H1 (cell line): ENCODE data around the gene BCL3. TPM values are rescaled to one million over a fixed set of nuclear protein-coding genes. Genes with fewer than 3 reads are reported as not detected.
"Not testable (repeated sequence)": the region's sequence is repeated elsewhere in the genome, so short reads cannot be mapped to it uniquely, and the experiment has no call there.

Experiments
- CTCF ChIA-PET: fragments of 300-600 bp; sonication (Branson Sonifier 250); formaldehyde crosslinking; loops from one replicate; lab custom pipeline; 2021; ENCODE audit not compliant: partially characterized antibody; lab: Charles Lee
- POLR2A ChIA-PET: fragments of 300-600 bp; sonication (Branson Sonifier 250); formaldehyde crosslinking; loops from one replicate; lab custom pipeline; 2021; ENCODE audit warnings: inconsistent platforms; ENCODE audit not compliant: partially characterized antibody; lab: Charles Lee
- DNase-seq, 2 experiments: peaks; one replicate each; pipeline versions ENCODE4 v3.0.0 to v3.0.0-alpha.2; 2010 to 2022; ENCODE audit warnings: low spot score in 2 of 2, low read depth in 1 of 2, mixed read lengths in 1 of 2
- FAIRE-seq: peaks from 2 replicates; lab custom pipeline; 2011; peaks lifted over from hg19 to GRCh38; lab: Jason Lieb, UNC
- H2AFZ ChIP-seq: 2 replicates; pipeline ENCODE4 v1.8.1; 2012; ENCODE audit warnings: low read length, inconsistent platforms
- H2AK5ac ChIP-seq: 2 replicates; pipeline ENCODE4 v1.6.1; 2013; ENCODE audit warnings: low read depth, low read length
- H2BK120ac ChIP-seq: replicated peaks from 2 replicates; pipeline ENCODE3; 2013; ENCODE audit warnings: low read depth, low read length, inconsistent platforms
- H2BK12ac ChIP-seq: 2 replicates; pipeline ENCODE4 v1.6.1; 2013; ENCODE audit warnings: low read depth, low read length
- H2BK15ac ChIP-seq: 2 replicates; pipeline ENCODE4 v1.6.1; 2013; ENCODE audit warnings: low read length
- H2BK20ac ChIP-seq: 2 replicates; pipeline ENCODE4 v1.6.1; 2013; ENCODE audit warnings: low read length
- H2BK5ac ChIP-seq: 2 replicates; pipeline ENCODE4 v1.6.1; 2013; ENCODE audit warnings: low read depth, low read length
- H3K14ac ChIP-seq: 2 replicates; pipeline ENCODE4 v1.6.1; 2013; ENCODE audit warnings: inconsistent platforms; ENCODE audit not compliant: insufficient read length
- H3K18ac ChIP-seq: 2 replicates; pipeline ENCODE4 v1.6.1; 2013; ENCODE audit warnings: low read length; ENCODE audit errors: extremely low read depth
- H3K23ac ChIP-seq: 2 replicates; pipeline ENCODE4 v1.6.1; 2013; ENCODE audit warnings: inconsistent platforms; ENCODE audit not compliant: insufficient read length
- H3K23me2 ChIP-seq: 2 replicates; pipeline ENCODE4 v1.6.1; 2013; ENCODE audit warnings: low read depth, low read length
- H3K27ac ChIP-seq: 2 replicates; pipeline ENCODE4 v1.6.1; 2011; ENCODE audit warnings: low read depth, low read length, inconsistent platforms
- H3K27me3 ChIP-seq, 4 experiments: replicated peaks in 1 of 4; 1 replicate in 1 of 4; 2 replicates in 3 of 4; pipeline versions ENCODE4 v1.6.1 to v1.8.1; 2011 to 2013; ENCODE audit warnings: low read length in 3 of 4, mild to moderate bottlenecking in 3 of 4, inconsistent platforms in 2 of 4, mixed read lengths in 2 of 4, moderate library complexity in 1 of 4; ENCODE audit not compliant: control insufficient read depth in 3 of 4, insufficient read depth in 3 of 4; ENCODE audit errors: extremely low read depth in 1 of 4
- H3K36me3 ChIP-seq, 4 experiments: 2 replicates each; pipeline versions ENCODE4 v1.6.1 to v1.8.1; 2011 to 2013; ENCODE audit warnings: mild to moderate bottlenecking in 4 of 4, low read length in 3 of 4, moderate library complexity in 2 of 4, control low read depth in 1 of 4, inconsistent platforms in 1 of 4; ENCODE audit not compliant: insufficient read depth in 4 of 4, control insufficient read depth in 2 of 4
- H3K4ac ChIP-seq: replicated peaks from 2 replicates; pipeline ENCODE3; 2013; ENCODE audit warnings: low read length, low read depth, mixed read lengths, inconsistent platforms; ENCODE audit not compliant: insufficient read length
- H3K4me1 ChIP-seq, 4 experiments: replicated peaks in 1 of 4; 1 replicate in 1 of 4; 2 replicates in 3 of 4; pipeline versions ENCODE4 v1.6.1 to v1.8.1; 2011 to 2013; ENCODE audit warnings: low read length in 3 of 4, inconsistent platforms in 2 of 4, mixed read lengths in 1 of 4; ENCODE audit not compliant: insufficient read depth in 4 of 4, control insufficient read depth in 3 of 4
- H3K4me2 ChIP-seq, 2 experiments: 2 replicates each; pipeline versions ENCODE4 v1.6.1 to v1.8.1; 2011 to 2013; ENCODE audit warnings: low read depth in 2 of 2, low read length in 2 of 2, control low read depth in 1 of 2, inconsistent platforms in 1 of 2, mild to moderate bottlenecking in 1 of 2; ENCODE audit not compliant: insufficient read depth in 1 of 2
- H3K4me3 ChIP-seq, 4 experiments: fragments of 200-600, 300-600 bp in 1 of 4; sonication (generic), shearing (Covaris generic), sonication (Bioruptor Twin) in 1 of 4; 2 replicates each; pipeline versions ENCODE4 v1.5.1 to v1.8.1; 2011 to 2016; ENCODE audit warnings: low read length in 4 of 4, low read depth in 3 of 4, control low read depth in 2 of 4, inconsistent platforms in 2 of 4, mild to moderate bottlenecking in 2 of 4, mixed read lengths in 1 of 4, moderate library complexity in 1 of 4; ENCODE audit not compliant: insufficient read depth in 2 of 4; ENCODE audit errors: extremely low read depth in 1 of 4
- H3K56ac ChIP-seq: replicated peaks from 2 replicates; pipeline ENCODE3; 2013; ENCODE audit warnings: low read depth, mild to moderate bottlenecking, mixed read lengths, low read length, inconsistent platforms; ENCODE audit not compliant: insufficient read length
- H3K79me1 ChIP-seq: 2 replicates; pipeline ENCODE4 v1.6.1; 2013; ENCODE audit warnings: low read depth, low read length, control low read depth
- H3K79me2 ChIP-seq, 2 experiments: 2 replicates each; pipeline versions ENCODE4 v1.6.1 to v1.8.1; 2012 to 2013; ENCODE audit warnings: low read length in 2 of 2, mild to moderate bottlenecking in 2 of 2, inconsistent platforms in 1 of 2; ENCODE audit not compliant: insufficient read depth in 2 of 2, control insufficient read depth in 1 of 2
- H3K9ac ChIP-seq, 4 experiments: replicated peaks in 1 of 4; 1 replicate in 1 of 4; 2 replicates in 3 of 4; pipeline versions ENCODE4 v1.6.1 to v1.8.1; 2011 to 2013; ENCODE audit warnings: low read depth in 3 of 4, low read length in 3 of 4, control low read depth in 2 of 4, mild to moderate bottlenecking in 2 of 4, moderate library complexity in 2 of 4, inconsistent platforms in 1 of 4; ENCODE audit errors: extremely low read depth in 1 of 4
- H3K9me3 ChIP-seq, 2 experiments: 2 replicates each; pipeline versions ENCODE4 v1.6.1 to v1.8.1; 2012 to 2013; ENCODE audit warnings: mild to moderate bottlenecking in 2 of 2, moderate library complexity in 2 of 2, control low read depth in 1 of 2, inconsistent platforms in 1 of 2, low read depth in 1 of 2, low read length in 1 of 2, mixed read lengths in 1 of 2; ENCODE audit not compliant: insufficient read depth in 2 of 2
- H4K20me1 ChIP-seq, 2 experiments: replicated peaks in 1 of 2; 2 replicates each; pipeline versions ENCODE3 to v1.8.1; 2011 to 2013; ENCODE audit warnings: inconsistent platforms in 2 of 2, low read length in 2 of 2, mild to moderate bottlenecking in 1 of 2; ENCODE audit not compliant: insufficient read depth in 2 of 2, control insufficient read depth in 1 of 2
- H4K5ac ChIP-seq: 2 replicates; pipeline ENCODE4 v1.6.1; 2013; ENCODE audit warnings: low read length, low read depth, mixed read lengths, inconsistent platforms; ENCODE audit not compliant: insufficient read length
- H4K8ac ChIP-seq: 2 replicates; pipeline ENCODE4 v1.8.0; 2013; ENCODE audit warnings: mild to moderate bottlenecking, moderate library complexity, low read length, inconsistent platforms; ENCODE audit not compliant: insufficient read depth; ENCODE audit errors: extremely low read depth
- H4K91ac ChIP-seq: replicated peaks from 2 replicates; pipeline ENCODE3; 2013; ENCODE audit warnings: low read length, mixed read lengths, inconsistent platforms; ENCODE audit not compliant: insufficient read length
- WGBS, 2 experiments: shearing (Covaris generic) in 1 of 2; methylation state at CpG; one replicate each; pipeline versions ENCODE4 v1.1.6 to v1.1.7; 2013 to 2015; ENCODE audit warnings: low lambda C conversion rate in 2 of 2, mixed read lengths in 2 of 2, inconsistent platforms in 1 of 2, low coverage in 1 of 2, missing lambda C conversion rate in 1 of 2; ENCODE audit not compliant: insufficient replicate concordance in 2 of 2, insufficient coverage in 1 of 2, insufficient read length in 1 of 2; ENCODE audit errors: extremely low coverage in 1 of 2, missing lambda C conversion rate in 1 of 2; 5-methylcytosine and 5-hydroxymethylcytosine counted together
- polyA plus RNA-seq, 7 experiments: library from polyadenylated mRNA; depleted of rRNA in 3 of 7; stranded (reverse) in 5 of 7; unstranded in 2 of 7; fragments of >200 nt in 5 of 7; fragments of 200-250 nt in 2 of 7; gene quantifications; 1 replicate in 5 of 7; 2 replicates in 1 of 7; 4 replicates in 1 of 7; pipeline versions ENCODE4 v1.2.1 to v1.2.3, GENCODE V29; 2011 to 2013; ENCODE audit warnings: missing spikeins in 2 of 7, mixed read lengths in 2 of 7
- total RNA-seq: library from RNA; stranded (reverse); fragmentation: NEBNext Ultra II Directional; extraction: Animal tissue kit (Norgen Biotek cat#: 25700); gene quantifications from 2 replicates; pipeline ENCODE4 v1.2.1, GENCODE V29; 2021

The BCL3 gene
- total and polyA plus RNA-seq, 2 of the 8 experiments (the other 6 are each of a cell fraction or from before 2014, with no cell fraction given) = 0.88 to 2.4 TPM

DNA sequence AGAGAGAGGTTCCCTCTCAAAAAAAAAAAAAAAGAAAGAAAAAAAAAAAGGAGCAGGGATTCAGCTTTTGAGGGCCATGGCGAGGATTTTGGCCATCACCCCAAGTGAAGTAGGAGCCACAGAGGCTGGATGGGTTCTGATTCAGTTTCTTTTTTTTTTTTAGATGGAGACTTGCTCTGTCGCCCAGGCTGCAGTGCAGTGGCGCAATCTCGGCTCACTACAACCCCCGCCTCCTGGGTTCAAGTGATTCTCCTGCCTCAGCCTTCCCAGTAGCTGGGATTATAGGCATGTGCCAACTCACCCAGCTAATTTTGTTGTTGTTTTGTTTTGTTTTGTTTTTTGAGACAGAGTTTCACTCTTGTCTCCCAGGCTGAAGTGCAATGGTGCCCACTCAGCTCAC lies 27.1 kb upstream of the BCL3 start:
- WGBS, 2 experiments = 69% methylated on average over 5 of the region's 5 CpGs; no CpG with 5 or more reads in 1 of the 2 experiments
- not testable (repeated sequence) for H3K23ac ChIP-seq, H3K79me1 ChIP-seq, H4K5ac ChIP-seq, H3K4me2 ChIP-seq, H3K9ac ChIP-seq, H3K4ac ChIP-seq, H3K9me3 ChIP-seq, H4K20me1 ChIP-seq, H3K4me3 ChIP-seq, H3K23me2 ChIP-seq, H4K91ac ChIP-seq, H3K27ac ChIP-seq, H2AK5ac ChIP-seq, H2AFZ ChIP-seq, H2BK5ac ChIP-seq, FAIRE-seq, H3K14ac ChIP-seq, H3K27me3 ChIP-seq, H3K79me2 ChIP-seq, H2BK20ac ChIP-seq, H2BK120ac ChIP-seq, H2BK12ac ChIP-seq, H3K56ac ChIP-seq, H3K18ac ChIP-seq, DNase-seq, H4K8ac ChIP-seq, H3K36me3 ChIP-seq, H2BK15ac ChIP-seq
- ChIA-PET CTCF (interaction anchor here (0.7 to 20.6 kb wide), 12 partner anchors 11 to 153 kb away, joined by 3 to 468 read pairs (median 9); partner anchors contain the start of gene NECTIN2), POLR2A (interaction anchor here (1.3 to 2.2 kb wide), 3 partner anchors 10 to 49 kb away, joined by 3 to 7 read pairs (median 4); no protein-coding TSS in a partner anchor)
- H3K4me1 ChIP-seq = peaks cover 0 to 12% (median 8%) of the 10 kb centered on the region in 4 experiments; a peak in 6 of 7 replicates
